H1 (cell line): ENCODE results near the gene HEXIM2.
A peak's percentile ranks its signal among the peaks of the same experiment; 100 is the strongest.

ENCODE experiments used
- CTCF ChIP-seq, 3 experiments: IDR thresholded peaks; 1 replicate in 2 of 3; 2 replicates in 1 of 3; pipeline versions ENCODE4 v1.5.1 to v1.6.1; 2011; ENCODE audit warnings: low read length in 3 of 3, mild to moderate bottlenecking in 3 of 3, inconsistent platforms in 2 of 3, low read depth in 1 of 3, moderate library complexity in 1 of 3; ENCODE audit not compliant: insufficient read depth in 1 of 3; ENCODE audit errors: control extremely low read depth in 1 of 3
- SP1 ChIP-seq: IDR thresholded peaks from 2 replicates; pipeline ENCODE4 v1.6.1; 2011; ENCODE audit warnings: low read depth, low read length

GRCh38 chr17:45218895-45219661 is 57.4 kb downstream of the HEXIM2 start:
- peak; percentile 94 to 97 (median 97) for TF ChIP-seq CTCF (IDR thresholded peaks at IDR 0.05; ENCODE audit: control extremely low read depth in 1 of 3, insufficient read depth in 1 of 3, low read depth in 1 of 3, low read length in 3 of 3)
- TF ChIP-seq SP1, result no peak
